ENCODE results near the gene ZNF782.

Gene ZNF782

DNA sequence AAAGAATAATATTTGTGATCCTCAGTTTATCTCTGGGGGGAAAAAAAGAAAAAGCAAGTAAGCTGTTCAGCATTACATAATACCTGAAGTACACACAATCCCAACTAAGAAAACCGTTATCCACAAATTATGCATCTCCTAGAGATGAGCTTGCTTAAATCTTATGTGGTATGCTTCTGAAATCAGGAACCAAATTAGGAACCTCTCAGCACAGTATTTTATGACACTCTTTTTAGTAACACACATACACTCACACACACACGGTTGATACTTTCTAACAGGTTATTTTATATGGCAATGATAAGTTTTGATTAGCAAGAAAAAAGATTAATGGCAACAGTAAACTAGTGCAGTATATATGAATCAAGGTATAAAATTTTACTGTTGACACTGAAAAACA lies 75.2 kb downstream of the ZNF782 start:
- no peak for ATAC-seq (ENCODE audit: low read depth)
- Histone ChIP-seq H3K27me3 (ENCODE audit: insufficient read depth, poor library complexity, severe bottlenecking) (no peaks in the 10 kb centered on the region), H3K36me3 (ENCODE audit: low read depth) (peaks cover 20% of the 10 kb centered on the region), H3K27ac (ENCODE audit: poor library complexity, severe bottlenecking) (no peak overlapping the region), H3K4me1 (ENCODE audit: insufficient read depth, poor library complexity, severe bottlenecking) (peaks cover 10% of the 10 kb centered on the region), H3K9me3 (ENCODE audit: severe bottlenecking) (peaks cover 2% of the 10 kb centered on the region), H3K4me3 (ENCODE audit: severe bottlenecking) (peak overlapping the region; percentile 74)
- TF ChIP-seq CTCF (IDR thresholded peaks at IDR 0.05; ENCODE audit: poor library complexity, severe bottlenecking), result no peak
- no peak for DNase-seq (ENCODE audit: low spot score)

DNA sequence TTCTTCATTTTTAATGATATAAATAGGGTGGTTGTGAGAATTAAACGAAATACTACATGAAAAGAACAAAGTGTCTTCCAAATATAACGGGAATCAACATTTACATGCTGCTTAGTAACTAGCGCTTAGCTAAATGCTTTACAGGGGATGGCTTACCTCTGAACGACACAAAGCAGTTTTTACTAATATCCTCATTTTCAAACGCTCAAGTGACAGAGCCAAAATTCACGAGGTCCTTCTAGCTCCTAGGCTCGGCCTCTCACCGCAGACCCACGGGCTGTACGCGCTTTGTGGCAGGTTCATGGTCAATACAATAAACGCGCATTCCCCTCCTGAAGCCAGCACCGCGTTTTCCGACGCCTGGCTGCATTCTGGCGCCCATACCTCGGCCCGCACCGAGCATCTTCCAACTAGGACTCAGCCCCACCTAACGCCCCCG lies 76.9 kb downstream of the ZNF782 start:
- DNase-seq (ENCODE audit: low spot score) (no peak), ATAC-seq (ENCODE audit: low read depth) (no peak; the same call in 2 of the 3 replicates)
- H3K36me3 ChIP-seq (ENCODE audit: low read depth), result peaks cover 31% of the 10 kb centered on the region
- peak overlapping the region; percentile 74 for H3K4me3 ChIP-seq (ENCODE audit: severe bottlenecking)
- peaks cover 10% of the 10 kb centered on the region for H3K4me1 ChIP-seq (ENCODE audit: insufficient read depth, poor library complexity, severe bottlenecking)
- TF ChIP-seq CTCF (IDR thresholded peaks at IDR 0.05; ENCODE audit: poor library complexity, severe bottlenecking), result no peak
- H3K9me3 ChIP-seq (ENCODE audit: severe bottlenecking), result peaks cover 2% of the 10 kb centered on the region
- H3K27ac ChIP-seq (ENCODE audit: poor library complexity, severe bottlenecking), result no peak overlapping the region
- H3K27me3 ChIP-seq (ENCODE audit: insufficient read depth, poor library complexity, severe bottlenecking), result no peaks in the 10 kb centered on the region

GRCh38 chr9:96771124-96771523 lies 83.2 kb downstream of the ZNF782 start:
- Histone ChIP-seq H3K4me3 (ENCODE audit: severe bottlenecking) (no peak overlapping the region), H3K9me3 (ENCODE audit: severe bottlenecking) (peaks cover 21% of the 10 kb centered on the region), H3K27ac (ENCODE audit: poor library complexity, severe bottlenecking) (no peak overlapping the region), H3K4me1 (ENCODE audit: insufficient read depth, poor library complexity, severe bottlenecking) (no peaks in the 10 kb centered on the region), H3K27me3 (ENCODE audit: insufficient read depth, poor library complexity, severe bottlenecking) (no peaks in the 10 kb centered on the region), H3K36me3 (ENCODE audit: low read depth) (peaks cover 91% of the 10 kb centered on the region)
- TF ChIP-seq CTCF (IDR thresholded peaks at IDR 0.05; ENCODE audit: poor library complexity, severe bottlenecking), result no peak
- ATAC-seq (ENCODE audit: low read depth), result no peak
- DNase-seq (ENCODE audit: low spot score), result no peak

DNA sequence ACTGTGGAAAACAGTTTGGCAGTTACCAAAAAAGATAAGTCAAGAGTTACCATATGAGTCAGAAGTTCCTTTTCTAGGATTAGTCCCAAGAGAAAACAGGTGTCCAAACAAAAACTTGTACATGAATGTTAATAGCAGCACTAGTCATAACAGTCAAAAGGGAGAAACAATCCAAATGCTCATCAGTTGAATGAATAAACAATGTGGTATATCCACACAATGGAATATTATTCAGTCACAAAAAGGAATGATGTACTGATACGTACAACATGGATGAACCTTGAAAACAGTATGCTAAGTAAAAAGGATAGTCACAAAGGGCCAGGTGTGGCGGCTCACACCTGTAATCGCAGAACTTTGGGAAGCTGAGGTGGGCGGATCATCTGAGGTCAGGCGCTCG lies 84.3 kb downstream of the ZNF782 start:
- no peak for ATAC-seq (ENCODE audit: low read depth)
- TF ChIP-seq CTCF (IDR thresholded peaks at IDR 0.05; ENCODE audit: poor library complexity, severe bottlenecking), result no peak
- no peak for DNase-seq (ENCODE audit: low spot score)
- Histone ChIP-seq H3K4me1 (ENCODE audit: insufficient read depth, poor library complexity, severe bottlenecking) (no peaks in the 10 kb centered on the region), H3K27me3 (ENCODE audit: insufficient read depth, poor library complexity, severe bottlenecking) (no peaks in the 10 kb centered on the region), H3K9me3 (ENCODE audit: severe bottlenecking) (peaks cover 21% of the 10 kb centered on the region), H3K4me3 (ENCODE audit: severe bottlenecking) (no peak overlapping the region), H3K27ac (ENCODE audit: poor library complexity, severe bottlenecking) (no peak overlapping the region), H3K36me3 (ENCODE audit: low read depth) (peaks cover 90% of the 10 kb centered on the region)
